ENCODE measurements around the gene ANKRD36C. TPM values are rescaled to one million over a fixed set of nuclear protein-coding genes. Genes with fewer than 3 reads are reported as not detected.

The ANKRD36C gene
- total RNA-seq, 1 donor = 46.2 TPM

Small RNA genes lying within 50 kb of the gene (small RNA-seq; reads per million reads assigned to genes)
- gene RN7SL210P = not detected

Other genes with a start within 250 kb of the ANKRD36C start
- gene GPAT2, start 43.1 kb upstream of the ANKRD36C start, total RNA-seq = 1.9 and 3.5 TPM in 2 replicates
- not detected in 2 replicates for gene ADRA2B, start 124.7 kb upstream of the ANKRD36C start, total RNA-seq
- not detected in 2 replicates for gene ASTL, start 146.7 kb upstream of the ANKRD36C start, total RNA-seq
- 0.86 and 2.3 TPM in 2 replicates for gene DUSP2, start 153.6 kb upstream of the ANKRD36C start, total RNA-seq
- 135 and 209 TPM in 2 replicates for gene STARD7, start 217.0 kb upstream of the ANKRD36C start, total RNA-seq

All from fibroblast of villous mesenchyme (primary cell).